SJCRH30 (cell line): ENCODE results near the gene ATP13A2. TPM values are rescaled to one million over a fixed set of nuclear protein-coding genes. Genes with fewer than 3 reads are reported as not detected.

ENCODE experiments used
- total RNA-seq: library from RNA; depleted of rRNA; stranded (reverse); fragments of >200 nt; shearing (Covaris generic); gene quantifications from 2 replicates; pipeline ENCODE4 v1.2.3, GENCODE V29; 2014; rRNA removed

Gene ATP13A2
- total RNA-seq, 1 experiment from 2014 or later, result 77.9 TPM

Other genes starting within 250 kb of the ATP13A2 start
- under 0.01 TPM in 2 replicates for gene RNU1-2, start 115.9 kb downstream of the ATP13A2 start, total RNA-seq
- gene CROCC, start 90.0 kb downstream of the ATP13A2 start, total RNA-seq, result 12.6 and 19.4 TPM in 2 replicates
- gene MFAP2, start 31.3 kb downstream of the ATP13A2 start, total RNA-seq, result 22.9 and 24.1 TPM in 2 replicates
- gene SDHB, start 42.1 kb upstream of the ATP13A2 start, total RNA-seq, result 243 and 247 TPM in 2 replicates
- gene PADI2, start 107.5 kb upstream of the ATP13A2 start, total RNA-seq, result 4.3 and 4.6 TPM in 2 replicates
- 0.06 and 0.20 TPM in 2 replicates for gene PADI1, start 193.2 kb upstream of the ATP13A2 start, total RNA-seq
- gene PADI3, start 237.2 kb upstream of the ATP13A2 start, total RNA-seq, result 6.1 and 6.8 TPM in 2 replicates